HG02870 (cell line): ENCODE results near the gene NEMF.
A peak's percentile ranks its signal among the peaks of the same experiment; 100 is the strongest.
"Not testable (repeated sequence)": the region's sequence is repeated elsewhere in the genome, so short reads cannot be mapped to it uniquely, and the experiment has no call there.

Source experiments
- ATAC-seq: cut with Tn5 transposase; IDR thresholded peaks from one replicate; pipeline ENCODE4 v1.9.1; 2021; ENCODE audit warnings: mild to moderate bottlenecking, moderate library complexity; ENCODE audit not compliant: unreplicated experiment

NEMF gene

GRCh38 chr14:49849213-49849847 is 3.3 kb downstream of the NEMF start:
- no peak for ATAC-seq

- no peak for ATAC-seq
These were observed 23.9 kb downstream of the NEMF start for GRCh38 chr14:49828640-49829039.

- no peak for ATAC-seq
These were observed 32.4 kb downstream of the NEMF start for GRCh38 chr14:49820176-49820575.

- no peak for ATAC-seq
These were observed 35.7 kb downstream of the NEMF start for GRCh38 chr14:49816844-49817243.

GRCh38 chr14:49816118-49816517 is 36.5 kb downstream of the NEMF start:
- not testable (repeated sequence) for ATAC-seq

GRCh38 chr14:49808780-49809179 is 43.8 kb downstream of the NEMF start:
- ATAC-seq: no peak

GRCh38 chr14:49796025-49796424 is 56.6 kb downstream of the NEMF start:
- no peak for ATAC-seq

- ATAC-seq: no peak
These were observed 60.0 kb downstream of the NEMF start for GRCh38 chr14:49792618-49793017.

- no peak for ATAC-seq
These were observed 66.3 kb downstream of the NEMF start for GRCh38 chr14:49786315-49786714.

- no peak for ATAC-seq
These were observed 69.1 kb downstream of the NEMF start for GRCh38 chr14:49783394-49784014.

GRCh38 chr14:49781040-49781439 is 71.5 kb downstream of the NEMF start:
- ATAC-seq: not testable (repeated sequence)

- ATAC-seq: no peak
These were observed 74.2 kb downstream of the NEMF start for GRCh38 chr14:49778421-49778820.

GRCh38 chr14:49774106-49774505 is 78.5 kb downstream of the NEMF start:
- no peak for ATAC-seq

- ATAC-seq: not testable (repeated sequence)
These were observed 80.9 kb downstream of the NEMF start for GRCh38 chr14:49771691-49772090.

- ATAC-seq: no peak
These were observed 82.3 kb downstream of the NEMF start for GRCh38 chr14:49770212-49770817.

GRCh38 chr14:49769581-49770211 is 82.9 kb downstream of the NEMF start:
- ATAC-seq: no peak

- no peak for ATAC-seq
These were observed 83.4 kb downstream of the NEMF start for GRCh38 chr14:49769171-49769570.

GRCh38 chr14:49768301-49769121 is 84.1 kb downstream of the NEMF start:
- peak; percentile 31 for ATAC-seq

- peak; percentile 89 for ATAC-seq
These were observed 84.9 kb downstream of the NEMF start, which contains the start of gene KLHDC2 for GRCh38 chr14:49767571-49768300. KLHDC2 (plus strand) TSS chr14:49768153; CDS start chr14:49768469, 316 bp downstream.

- ATAC-seq: no peak
These were observed 85.4 kb downstream of the NEMF start for GRCh38 chr14:49767270-49767570.
